ENCODE results near the gene NR3C2.

DNA sequence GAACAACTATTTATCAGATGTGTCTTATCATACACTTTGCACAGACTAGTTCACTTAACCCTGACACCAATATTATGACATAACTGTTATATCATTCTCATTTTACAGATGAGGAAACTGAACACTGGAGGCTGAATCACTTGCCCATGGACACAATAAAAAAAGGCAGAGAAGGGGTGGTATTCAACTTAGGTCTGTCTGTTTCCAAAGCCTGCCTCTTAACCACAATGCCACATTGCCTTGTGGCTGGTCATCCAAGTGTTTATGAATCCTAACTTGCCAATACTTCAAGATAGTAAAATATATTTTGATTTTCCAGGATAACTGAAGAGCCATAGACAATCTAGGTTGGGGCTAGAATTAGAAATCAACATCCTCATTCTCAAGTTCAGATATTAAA, 327.8 kb downstream of the NR3C2 start:
- TF ChIP-seq, protein P1, sequence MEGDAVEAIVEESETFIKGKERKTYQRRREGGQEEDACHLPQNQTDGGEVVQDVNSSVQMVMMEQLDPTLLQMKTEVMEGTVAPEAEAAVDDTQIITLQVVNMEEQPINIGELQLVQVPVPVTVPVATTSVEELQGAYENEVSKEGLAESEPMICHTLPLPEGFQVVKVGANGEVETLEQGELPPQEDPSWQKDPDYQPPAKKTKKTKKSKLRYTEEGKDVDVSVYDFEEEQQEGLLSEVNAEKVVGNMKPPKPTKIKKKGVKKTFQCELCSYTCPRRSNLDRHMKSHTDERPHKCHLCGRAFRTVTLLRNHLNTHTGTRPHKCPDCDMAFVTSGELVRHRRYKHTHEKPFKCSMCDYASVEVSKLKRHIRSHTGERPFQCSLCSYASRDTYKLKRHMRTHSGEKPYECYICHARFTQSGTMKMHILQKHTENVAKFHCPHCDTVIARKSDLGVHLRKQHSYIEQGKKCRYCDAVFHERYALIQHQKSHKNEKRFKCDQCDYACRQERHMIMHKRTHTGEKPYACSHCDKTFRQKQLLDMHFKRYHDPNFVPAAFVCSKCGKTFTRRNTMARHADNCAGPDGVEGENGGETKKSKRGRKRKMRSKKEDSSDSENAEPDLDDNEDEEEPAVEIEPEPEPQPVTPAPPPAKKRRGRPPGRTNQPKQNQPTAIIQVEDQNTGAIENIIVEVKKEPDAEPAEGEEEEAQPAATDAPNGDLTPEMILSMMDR (IDR thresholded peaks at IDR 0.05; ENCODE audit: low read length): no peak
- TF ChIP-seq EZH2 (IDR thresholded peaks at IDR 0.05; ENCODE audit: borderline replicate concordance, low read length): no peak

Measured in OCI-LY1 (cell line).